Measurements from ENCODE around the gene RSPH6A. TPM values are rescaled to one million over a fixed set of nuclear protein-coding genes. Genes with fewer than 3 reads are reported as not detected.

Gene RSPH6A
- total and polyA plus RNA-seq, 2 of the 13 experiments (the other 11 are each of a cell fraction or from before 2014, with no cell fraction given) = 0.07 TPM; not detected in 1

DNA sequence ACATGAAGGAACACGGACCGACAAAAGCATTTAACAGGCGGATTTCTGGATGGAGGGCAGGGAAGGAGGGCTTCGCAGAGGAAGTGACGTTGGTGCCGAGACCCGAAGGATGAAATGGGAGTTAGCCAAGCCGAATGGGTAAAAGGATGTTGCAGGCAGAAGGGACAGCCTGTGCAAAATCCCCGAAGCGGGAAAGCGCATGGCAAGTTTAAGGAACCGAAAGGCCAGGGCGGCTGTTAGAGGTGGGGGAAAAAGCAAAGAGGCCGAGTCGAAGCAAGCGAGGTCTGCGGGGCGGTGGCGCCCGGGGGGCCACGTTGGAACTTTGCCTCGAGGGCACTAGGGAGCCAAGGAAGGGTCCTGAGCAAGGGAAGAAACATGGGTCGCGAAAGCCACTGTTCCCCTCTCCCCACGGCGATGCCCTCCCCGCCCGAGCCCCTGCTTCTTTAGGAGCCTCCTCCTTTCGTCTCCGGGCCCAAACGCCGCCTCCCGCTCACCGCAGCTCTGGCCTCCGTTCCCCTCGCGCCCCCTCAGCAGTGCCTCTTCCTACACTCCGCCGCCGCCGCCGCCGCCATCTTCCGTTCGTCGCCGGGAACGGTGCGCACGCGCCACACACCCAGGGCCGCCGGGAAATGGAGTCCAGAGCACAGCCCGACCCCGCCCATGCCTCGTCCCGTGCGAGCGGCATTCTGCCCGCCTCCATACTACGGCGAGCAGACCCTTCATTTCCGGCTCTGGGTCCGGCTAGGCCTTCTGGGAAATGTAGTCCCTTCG is 47.6 kb upstream of the RSPH6A start, which contains the start of gene SYMPK (continued):
- TF ChIP-seq, protein P1, sequence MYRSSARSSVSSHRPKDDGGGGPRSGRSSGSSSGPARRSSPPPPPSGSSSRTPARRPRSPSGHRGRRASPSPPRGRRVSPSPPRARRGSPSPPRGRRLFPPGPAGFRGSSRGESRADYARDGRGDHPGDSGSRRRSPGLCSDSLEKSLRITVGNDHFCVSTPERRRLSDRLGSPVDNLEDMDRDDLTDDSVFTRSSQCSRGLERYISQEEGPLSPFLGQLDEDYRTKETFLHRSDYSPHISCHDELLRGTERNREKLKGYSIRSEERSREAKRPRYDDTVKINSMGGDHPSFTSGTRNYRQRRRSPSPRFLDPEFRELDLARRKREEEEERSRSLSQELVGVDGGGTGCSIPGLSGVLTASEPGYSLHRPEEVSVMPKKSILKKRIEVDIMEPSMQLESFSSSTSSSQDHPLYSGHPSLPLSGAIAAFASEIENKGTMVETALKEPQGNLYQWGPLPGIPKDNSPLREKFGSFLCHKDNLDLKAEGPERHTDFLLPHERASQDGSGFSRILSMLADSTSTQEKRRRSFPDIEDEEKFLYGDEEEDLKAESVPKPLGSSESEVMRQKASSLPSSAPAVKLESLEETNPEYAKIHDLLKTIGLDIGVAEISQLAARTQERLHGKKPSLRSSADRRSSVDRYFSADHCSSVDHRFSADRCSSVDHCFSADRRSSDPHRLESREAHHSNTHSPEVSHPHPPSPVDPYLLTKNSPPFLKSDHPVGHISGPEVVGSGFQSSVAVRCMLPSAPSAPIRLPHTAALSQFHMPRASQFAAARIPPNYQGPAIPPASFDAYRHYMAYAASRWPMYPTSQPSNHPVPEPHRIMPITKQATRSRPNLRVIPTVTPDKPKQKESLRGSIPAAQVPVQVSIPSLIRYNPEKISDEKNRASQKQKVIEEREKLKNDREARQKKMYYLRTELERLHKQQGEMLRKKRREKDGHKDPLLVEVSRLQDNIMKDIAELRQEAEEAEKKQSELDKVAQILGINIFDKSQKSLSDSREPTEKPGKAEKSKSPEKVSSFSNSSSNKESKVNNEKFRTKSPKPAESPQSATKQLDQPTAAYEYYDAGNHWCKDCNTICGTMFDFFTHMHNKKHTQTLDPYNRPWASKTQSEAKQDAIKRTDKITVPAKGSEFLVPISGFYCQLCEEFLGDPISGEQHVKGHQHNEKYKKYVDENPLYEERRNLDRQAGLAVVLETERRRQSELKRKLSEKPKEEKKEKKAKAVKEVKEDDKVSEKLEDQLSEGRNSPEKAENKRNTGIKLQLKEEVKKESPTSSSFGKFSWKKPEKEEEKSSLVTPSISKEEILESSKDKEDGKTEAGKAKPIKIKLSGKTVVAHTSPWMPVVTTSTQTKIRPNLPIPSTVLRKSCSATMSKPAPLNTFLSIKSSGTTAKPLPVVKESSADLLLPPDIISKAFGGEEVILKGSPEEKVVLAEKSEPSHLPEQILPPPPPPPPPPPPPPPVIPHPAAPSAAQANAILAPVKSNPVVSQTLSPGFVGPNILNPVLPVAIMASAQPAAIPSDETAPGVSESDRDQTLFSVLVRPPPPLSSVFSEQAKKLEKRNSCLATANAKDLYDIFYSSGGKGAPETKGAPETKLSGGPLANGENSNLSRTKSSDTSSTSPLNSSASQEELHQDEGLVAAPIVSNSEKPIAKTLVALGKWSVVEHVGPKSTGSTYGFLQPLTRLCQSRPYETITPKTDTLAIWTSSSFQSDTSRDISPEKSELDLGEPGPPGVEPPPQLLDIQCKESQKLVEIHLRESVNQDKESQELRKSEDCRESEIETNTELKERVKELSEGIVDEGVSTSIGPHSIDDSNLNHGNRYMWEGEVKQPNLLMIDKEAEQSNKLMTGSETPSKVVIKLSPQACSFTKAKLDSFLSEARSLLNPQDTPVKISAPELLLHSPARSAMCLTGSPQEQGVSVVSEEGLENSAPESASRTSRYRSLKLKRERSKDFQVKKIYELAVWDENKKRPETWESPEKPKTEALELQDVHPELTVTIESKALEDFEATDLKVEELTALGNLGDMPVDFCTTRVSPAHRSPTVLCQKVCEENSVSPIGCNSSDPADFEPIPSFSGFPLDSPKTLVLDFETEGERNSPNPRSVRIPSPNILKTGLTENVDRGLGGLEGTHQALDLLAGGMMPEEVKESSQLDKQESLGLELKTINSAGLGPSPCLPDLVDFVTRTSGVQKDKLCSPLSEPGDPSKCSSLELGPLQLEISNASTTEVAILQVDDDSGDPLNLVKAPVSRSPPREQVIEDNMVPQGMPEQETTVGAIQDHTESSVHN (CRISPR knock-in tag; IDR thresholded peaks at IDR 0.05) = no peak
- no peak for TF ChIP-seq LCORL (IDR thresholded peaks at IDR 0.05)
- TF ChIP-seq LCORL (CRISPR knock-in tag; IDR thresholded peaks at IDR 0.05) = peak; percentile 76
- no peak for TF ChIP-seq ZNF160 (CRISPR knock-in tag; IDR thresholded peaks at IDR 0.05)
- no peak; the same call in 1 of the 2 replicates for TF ChIP-seq ZSCAN21 (CRISPR knock-in tag; IDR thresholded peaks at IDR 0.05; ENCODE audit: borderline replicate concordance)
- TF ChIP-seq NR3C1 (CRISPR knock-in tag; IDR thresholded peaks at IDR 0.05) = no peak
- no peak for TF ChIP-seq ZNF510 (CRISPR knock-in tag; IDR thresholded peaks at IDR 0.05; ENCODE audit: low read depth)
- TF ChIP-seq HDAC2 (CRISPR knock-in tag; IDR thresholded peaks at IDR 0.05) = no peak; the same call in 1 of the 2 replicates
- TF ChIP-seq, protein P2, sequence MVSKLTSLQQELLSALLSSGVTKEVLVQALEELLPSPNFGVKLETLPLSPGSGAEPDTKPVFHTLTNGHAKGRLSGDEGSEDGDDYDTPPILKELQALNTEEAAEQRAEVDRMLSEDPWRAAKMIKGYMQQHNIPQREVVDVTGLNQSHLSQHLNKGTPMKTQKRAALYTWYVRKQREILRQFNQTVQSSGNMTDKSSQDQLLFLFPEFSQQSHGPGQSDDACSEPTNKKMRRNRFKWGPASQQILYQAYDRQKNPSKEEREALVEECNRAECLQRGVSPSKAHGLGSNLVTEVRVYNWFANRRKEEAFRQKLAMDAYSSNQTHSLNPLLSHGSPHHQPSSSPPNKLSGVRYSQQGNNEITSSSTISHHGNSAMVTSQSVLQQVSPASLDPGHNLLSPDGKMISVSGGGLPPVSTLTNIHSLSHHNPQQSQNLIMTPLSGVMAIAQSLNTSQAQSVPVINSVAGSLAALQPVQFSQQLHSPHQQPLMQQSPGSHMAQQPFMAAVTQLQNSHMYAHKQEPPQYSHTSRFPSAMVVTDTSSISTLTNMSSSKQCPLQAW (CRISPR knock-in tag; IDR thresholded peaks at IDR 0.05) = peak; percentile 91; the same call in 1 of the 2 replicates
- TF ChIP-seq ZNF737 (CRISPR knock-in tag; IDR thresholded peaks at IDR 0.05; ENCODE audit: borderline replicate concordance) = no peak
- TF ChIP-seq ZNF484 (CRISPR knock-in tag; IDR thresholded peaks at IDR 0.05; ENCODE audit: borderline replicate concordance, low read depth) = no peak
- TF ChIP-seq, protein P3, sequence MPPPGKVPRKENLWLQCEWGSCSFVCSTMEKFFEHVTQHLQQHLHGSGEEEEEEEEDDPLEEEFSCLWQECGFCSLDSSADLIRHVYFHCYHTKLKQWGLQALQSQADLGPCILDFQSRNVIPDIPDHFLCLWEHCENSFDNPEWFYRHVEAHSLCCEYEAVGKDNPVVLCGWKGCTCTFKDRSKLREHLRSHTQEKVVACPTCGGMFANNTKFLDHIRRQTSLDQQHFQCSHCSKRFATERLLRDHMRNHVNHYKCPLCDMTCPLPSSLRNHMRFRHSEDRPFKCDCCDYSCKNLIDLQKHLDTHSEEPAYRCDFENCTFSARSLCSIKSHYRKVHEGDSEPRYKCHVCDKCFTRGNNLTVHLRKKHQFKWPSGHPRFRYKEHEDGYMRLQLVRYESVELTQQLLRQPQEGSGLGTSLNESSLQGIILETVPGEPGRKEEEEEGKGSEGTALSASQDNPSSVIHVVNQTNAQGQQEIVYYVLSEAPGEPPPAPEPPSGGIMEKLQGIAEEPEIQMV (CRISPR knock-in tag; IDR thresholded peaks at IDR 0.05; ENCODE audit: low read depth) = 0 out of 2 replicates have a peak, but pooled peaks have one; percentile 5
- TF ChIP-seq JDP2 (CRISPR knock-in tag; IDR thresholded peaks at IDR 0.05; ENCODE audit: borderline replicate concordance) = no peak
- TF ChIP-seq ZNF781 (CRISPR knock-in tag; IDR thresholded peaks at IDR 0.05; ENCODE audit: borderline replicate concordance, not compliant biosample characterization) = no peak
- TF ChIP-seq ZNF605 (CRISPR knock-in tag; IDR thresholded peaks at IDR 0.05) = peak; percentile 95
- 0 out of 2 replicates have a peak, but pooled peaks have one; percentile 5 for TF ChIP-seq ZNF101 (CRISPR knock-in tag; IDR thresholded peaks at IDR 0.05; ENCODE audit: borderline replicate concordance, low read depth)
- no peak for TF ChIP-seq ZBTB7A (CRISPR knock-in tag; IDR thresholded peaks at IDR 0.05)

Measured in HepG2 (cell line).